ENCODE results near the gene ARFGEF2. TPM values are rescaled to one million over a fixed set of nuclear protein-coding genes. Genes with fewer than 3 reads are reported as not detected.
"Not testable (repeated sequence)": the region's sequence is repeated elsewhere in the genome, so short reads cannot be mapped to it uniquely, and the experiment has no call there.

The ARFGEF2 gene
- total and polyA plus RNA-seq, 2 experiments from 2014 or later = 8.5 to 20.6 TPM

- H3K4me3 ChIP-seq = no peak overlapping the region
- no peak for TF ChIP-seq CTCF (IDR thresholded peaks at IDR 0.05; ENCODE audit: low read depth, low read length)
- DNase-seq (ENCODE audit: low read depth in 1 of 2, low spot score in 1 of 2) = no peak
- H3K27ac ChIP-seq = no peak overlapping the region
- no peaks in the 10 kb centered on the region for H3K4me1 ChIP-seq (ENCODE audit: low read depth)
- no peaks in the 10 kb centered on the region for H3K27me3 ChIP-seq
- peaks cover 54% of the 10 kb centered on the region for H3K36me3 ChIP-seq
- no peaks in the 10 kb centered on the region for H3K9me3 ChIP-seq (ENCODE audit: low read depth)
Measured at GRCh38 chr20:48970681-48971365, 49.3 kb downstream of the ARFGEF2 start.

GRCh38 chr20:48971956-48972355, 50.4 kb downstream of the ARFGEF2 start:
- TF ChIP-seq CTCF (IDR thresholded peaks at IDR 0.05; ENCODE audit: low read depth, low read length) = no peak
- Histone ChIP-seq H3K9me3 (ENCODE audit: low read depth) (no peaks in the 10 kb centered on the region), H3K36me3 (peaks cover 49% of the 10 kb centered on the region), H3K4me3 (no peak overlapping the region), H3K4me1 (ENCODE audit: low read depth) (no peaks in the 10 kb centered on the region), H3K27ac (no peak overlapping the region), H3K27me3 (no peaks in the 10 kb centered on the region)
- peak in 1 of 2 donors; percentile 12 for DNase-seq (ENCODE audit: low read depth in 1 of 2, low spot score in 1 of 2)

- DNase-seq (ENCODE audit: low read depth in 1 of 2, low spot score in 1 of 2) = no peak
- Histone ChIP-seq H3K4me1 (ENCODE audit: low read depth) (no peaks in the 10 kb centered on the region), H3K27me3 (no peaks in the 10 kb centered on the region), H3K27ac (no peak overlapping the region), H3K4me3 (no peak overlapping the region), H3K36me3 (peaks cover 48% of the 10 kb centered on the region), H3K9me3 (ENCODE audit: low read depth) (no peaks in the 10 kb centered on the region)
- TF ChIP-seq CTCF (IDR thresholded peaks at IDR 0.05; ENCODE audit: low read depth, low read length) = no peak
Measured at GRCh38 chr20:48972816-48973215, 51.3 kb downstream of the ARFGEF2 start.

- H3K9me3 ChIP-seq (ENCODE audit: low read depth) = no peaks in the 10 kb centered on the region
- no peak overlapping the region for H3K4me3 ChIP-seq
- no peaks in the 10 kb centered on the region for H3K4me1 ChIP-seq (ENCODE audit: low read depth)
- no peak for TF ChIP-seq CTCF (IDR thresholded peaks at IDR 0.05; ENCODE audit: low read depth, low read length)
- no peak overlapping the region for H3K27ac ChIP-seq
- H3K36me3 ChIP-seq = peaks cover 35% of the 10 kb centered on the region
- no peak for DNase-seq (ENCODE audit: low read depth in 1 of 2, low spot score in 1 of 2)
- H3K27me3 ChIP-seq = no peaks in the 10 kb centered on the region
Measured at GRCh38 chr20:48975955-48976354, 54.4 kb downstream of the ARFGEF2 start.

- peaks cover 40% of the 10 kb centered on the region for H3K36me3 ChIP-seq
- not testable (repeated sequence) for H3K4me3 ChIP-seq; H3K9me3 ChIP-seq (ENCODE audit: low read depth); H3K27ac ChIP-seq; DNase-seq (ENCODE audit: low read depth in 1 of 2, low spot score in 1 of 2); H3K4me1 ChIP-seq (ENCODE audit: low read depth); H3K27me3 ChIP-seq
Measured at GRCh38 chr20:48979980-48980379, 58.5 kb downstream of the ARFGEF2 start.

- DNase-seq (ENCODE audit: low read depth in 1 of 2, low spot score in 1 of 2) = peak in 1 of 2 donors; percentile 76
- no peaks in the 10 kb centered on the region for H3K27me3 ChIP-seq
- peaks cover 47% of the 10 kb centered on the region for H3K36me3 ChIP-seq
Measured at GRCh38 chr20:48983423-48984400, 62.2 kb downstream of the ARFGEF2 start.

More at GRCh38 chr20:48983423-48984400, 62.2 kb downstream of the ARFGEF2 start:
- no peak for TF ChIP-seq CTCF (IDR thresholded peaks at IDR 0.05; ENCODE audit: low read depth, low read length)
- Histone ChIP-seq H3K4me1 (ENCODE audit: low read depth) (no peaks in the 10 kb centered on the region), H3K9me3 (ENCODE audit: low read depth) (no peaks in the 10 kb centered on the region), H3K27ac (no peak overlapping the region), H3K4me3 (no peak overlapping the region)
